ENCODE data around the gene MYMX. TPM values are rescaled to one million over a fixed set of nuclear protein-coding genes. Genes with fewer than 3 reads are reported as not detected.
A peak's percentile ranks its signal among the peaks of the same experiment; 100 is the strongest.

Gene MYMX
- total and polyA plus RNA-seq, 2 of the 13 experiments (the other 11 are each of a cell fraction or from before 2014, with no cell fraction given) = not detected

DNA sequence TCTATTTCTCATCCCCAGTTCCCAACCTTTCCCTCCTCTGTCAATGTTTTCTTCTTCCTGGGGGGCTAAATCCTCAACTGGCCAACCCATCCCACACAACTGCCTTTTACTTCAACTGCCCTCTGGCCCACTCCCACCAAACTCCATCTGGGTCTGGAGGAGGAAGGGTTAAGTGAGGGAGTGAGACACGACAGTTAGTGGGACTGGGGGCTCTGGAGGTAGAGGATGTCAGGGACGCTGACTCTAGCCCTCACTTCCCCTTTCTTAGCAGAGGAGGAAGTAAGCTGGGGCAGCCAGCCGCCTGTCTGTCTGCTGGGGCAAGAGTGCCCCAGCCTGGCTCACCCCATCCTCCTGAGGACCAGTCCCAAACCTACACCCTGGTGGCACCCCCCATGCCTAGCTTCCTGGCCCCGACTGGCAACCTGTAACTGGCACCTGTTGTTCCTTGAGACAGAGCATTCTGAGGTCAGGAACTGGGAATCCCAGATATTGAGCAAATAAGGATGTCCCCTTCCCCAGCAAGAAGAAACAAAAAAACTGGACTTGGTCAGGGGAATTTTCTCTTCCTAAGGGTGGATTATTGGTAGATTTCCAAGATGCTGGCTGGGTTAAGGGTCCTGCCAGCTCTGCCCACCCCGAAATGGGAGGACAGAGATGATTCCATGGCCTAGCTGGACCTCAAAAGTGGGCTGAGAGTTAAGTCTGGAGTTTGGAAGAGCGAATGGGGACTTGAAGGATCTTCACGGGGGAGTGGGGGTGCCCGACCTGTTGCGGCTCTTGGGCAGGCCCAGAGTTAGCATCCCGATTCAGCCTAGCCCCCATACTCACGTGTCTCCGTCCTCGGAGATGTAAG lies 47.7 kb downstream of the MYMX start (continued):
- TF ChIP-seq HES4 (CRISPR knock-in tag; IDR thresholded peaks at IDR 0.05; ENCODE audit: borderline replicate concordance) (0 out of 2 replicates have a peak, but pooled peaks have one; percentile 2), EEA1 (CRISPR knock-in tag; IDR thresholded peaks at IDR 0.05; ENCODE audit: borderline replicate concordance) (no peak), TAF15 (IDR thresholded peaks at IDR 0.05; ENCODE audit: low read depth, low read length, poor library complexity, severe bottlenecking) (no peak), POLR2G (IDR thresholded peaks at IDR 0.05; ENCODE audit: low read depth, low read length) (no peak), ZNF605 (CRISPR knock-in tag; IDR thresholded peaks at IDR 0.05) (0 out of 2 replicates have a peak, but pooled peaks have one; percentile 12), FOXC1 (CRISPR knock-in tag; IDR thresholded peaks at IDR 0.05; ENCODE audit: borderline replicate concordance) (0 out of 2 replicates have a peak, but pooled peaks have one; percentile 48), ZNF773 (CRISPR knock-in tag; IDR thresholded peaks at IDR 0.05; ENCODE audit: borderline replicate concordance) (no peak), RBAK (CRISPR knock-in tag; IDR thresholded peaks at IDR 0.05) (no peak), ISL2 (CRISPR knock-in tag; IDR thresholded peaks at IDR 0.05) (no peak), ZNF253 (CRISPR knock-in tag; IDR thresholded peaks at IDR 0.05; ENCODE audit: borderline replicate concordance) (0 out of 2 replicates have a peak, but pooled peaks have one; percentile 14), NR2F6 (IDR thresholded peaks at IDR 0.05) (no peak), NR2F6 (CRISPR knock-in tag; IDR thresholded peaks at IDR 0.05) (no peak), MAZ (IDR thresholded peaks at IDR 0.05; ENCODE audit: borderline replicate concordance, low read depth, low read length) (no peak), MAZ (CRISPR knock-in tag; IDR thresholded peaks at IDR 0.05; ENCODE audit: low read depth) (0 out of 2 replicates have a peak, but pooled peaks have one; percentile 8), ZNF674 (CRISPR knock-in tag; IDR thresholded peaks at IDR 0.05; ENCODE audit: low read depth) (0 out of 2 replicates have a peak, but pooled peaks have one; percentile 34), ZNF350 (CRISPR knock-in tag; IDR thresholded peaks at IDR 0.05; ENCODE audit: borderline replicate concordance, low read depth) (peak; percentile 31; the same call in 1 of the 2 replicates), CEBPB (IDR thresholded peaks at IDR 0.05; ENCODE audit: borderline replicate concordance, low read depth, low read length) (no peak)
- TF ChIP-seq, protein P1, sequence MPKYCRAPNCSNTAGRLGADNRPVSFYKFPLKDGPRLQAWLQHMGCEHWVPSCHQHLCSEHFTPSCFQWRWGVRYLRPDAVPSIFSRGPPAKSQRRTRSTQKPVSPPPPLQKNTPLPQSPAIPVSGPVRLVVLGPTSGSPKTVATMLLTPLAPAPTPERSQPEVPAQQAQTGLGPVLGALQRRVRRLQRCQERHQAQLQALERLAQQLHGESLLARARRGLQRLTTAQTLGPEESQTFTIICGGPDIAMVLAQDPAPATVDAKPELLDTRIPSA (CRISPR knock-in tag; IDR thresholded peaks at IDR 0.05; ENCODE audit: borderline replicate concordance) = no peak
- TF ChIP-seq, protein P2, sequence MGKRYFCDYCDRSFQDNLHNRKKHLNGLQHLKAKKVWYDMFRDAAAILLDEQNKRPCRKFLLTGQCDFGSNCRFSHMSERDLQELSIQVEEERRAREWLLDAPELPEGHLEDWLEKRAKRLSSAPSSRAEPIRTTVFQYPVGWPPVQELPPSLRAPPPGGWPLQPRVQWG (CRISPR knock-in tag; IDR thresholded peaks at IDR 0.05; ENCODE audit: borderline replicate concordance, low read depth) = no peak
- TF ChIP-seq, protein P3, sequence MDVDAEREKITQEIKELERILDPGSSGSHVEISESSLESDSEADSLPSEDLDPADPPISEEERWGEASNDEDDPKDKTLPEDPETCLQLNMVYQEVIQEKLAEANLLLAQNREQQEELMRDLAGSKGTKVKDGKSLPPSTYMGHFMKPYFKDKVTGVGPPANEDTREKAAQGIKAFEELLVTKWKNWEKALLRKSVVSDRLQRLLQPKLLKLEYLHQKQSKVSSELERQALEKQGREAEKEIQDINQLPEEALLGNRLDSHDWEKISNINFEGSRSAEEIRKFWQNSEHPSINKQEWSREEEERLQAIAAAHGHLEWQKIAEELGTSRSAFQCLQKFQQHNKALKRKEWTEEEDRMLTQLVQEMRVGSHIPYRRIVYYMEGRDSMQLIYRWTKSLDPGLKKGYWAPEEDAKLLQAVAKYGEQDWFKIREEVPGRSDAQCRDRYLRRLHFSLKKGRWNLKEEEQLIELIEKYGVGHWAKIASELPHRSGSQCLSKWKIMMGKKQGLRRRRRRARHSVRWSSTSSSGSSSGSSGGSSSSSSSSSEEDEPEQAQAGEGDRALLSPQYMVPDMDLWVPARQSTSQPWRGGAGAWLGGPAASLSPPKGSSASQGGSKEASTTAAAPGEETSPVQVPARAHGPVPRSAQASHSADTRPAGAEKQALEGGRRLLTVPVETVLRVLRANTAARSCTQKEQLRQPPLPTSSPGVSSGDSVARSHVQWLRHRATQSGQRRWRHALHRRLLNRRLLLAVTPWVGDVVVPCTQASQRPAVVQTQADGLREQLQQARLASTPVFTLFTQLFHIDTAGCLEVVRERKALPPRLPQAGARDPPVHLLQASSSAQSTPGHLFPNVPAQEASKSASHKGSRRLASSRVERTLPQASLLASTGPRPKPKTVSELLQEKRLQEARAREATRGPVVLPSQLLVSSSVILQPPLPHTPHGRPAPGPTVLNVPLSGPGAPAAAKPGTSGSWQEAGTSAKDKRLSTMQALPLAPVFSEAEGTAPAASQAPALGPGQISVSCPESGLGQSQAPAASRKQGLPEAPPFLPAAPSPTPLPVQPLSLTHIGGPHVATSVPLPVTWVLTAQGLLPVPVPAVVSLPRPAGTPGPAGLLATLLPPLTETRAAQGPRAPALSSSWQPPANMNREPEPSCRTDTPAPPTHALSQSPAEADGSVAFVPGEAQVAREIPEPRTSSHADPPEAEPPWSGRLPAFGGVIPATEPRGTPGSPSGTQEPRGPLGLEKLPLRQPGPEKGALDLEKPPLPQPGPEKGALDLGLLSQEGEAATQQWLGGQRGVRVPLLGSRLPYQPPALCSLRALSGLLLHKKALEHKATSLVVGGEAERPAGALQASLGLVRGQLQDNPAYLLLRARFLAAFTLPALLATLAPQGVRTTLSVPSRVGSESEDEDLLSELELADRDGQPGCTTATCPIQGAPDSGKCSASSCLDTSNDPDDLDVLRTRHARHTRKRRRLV (CRISPR knock-in tag; IDR thresholded peaks at IDR 0.05) = no peak
- TF ChIP-seq, protein P4, sequence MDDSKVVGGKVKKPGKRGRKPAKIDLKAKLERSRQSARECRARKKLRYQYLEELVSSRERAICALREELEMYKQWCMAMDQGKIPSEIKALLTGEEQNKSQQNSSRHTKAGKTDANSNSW (CRISPR knock-in tag; IDR thresholded peaks at IDR 0.05; ENCODE audit: borderline replicate concordance) = no peak
- TF ChIP-seq, protein P5, sequence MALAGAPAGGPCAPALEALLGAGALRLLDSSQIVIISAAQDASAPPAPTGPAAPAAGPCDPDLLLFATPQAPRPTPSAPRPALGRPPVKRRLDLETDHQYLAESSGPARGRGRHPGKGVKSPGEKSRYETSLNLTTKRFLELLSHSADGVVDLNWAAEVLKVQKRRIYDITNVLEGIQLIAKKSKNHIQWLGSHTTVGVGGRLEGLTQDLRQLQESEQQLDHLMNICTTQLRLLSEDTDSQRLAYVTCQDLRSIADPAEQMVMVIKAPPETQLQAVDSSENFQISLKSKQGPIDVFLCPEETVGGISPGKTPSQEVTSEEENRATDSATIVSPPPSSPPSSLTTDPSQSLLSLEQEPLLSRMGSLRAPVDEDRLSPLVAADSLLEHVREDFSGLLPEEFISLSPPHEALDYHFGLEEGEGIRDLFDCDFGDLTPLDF (CRISPR knock-in tag; IDR thresholded peaks at IDR 0.05) = no peak
